GM23248 (cell line): ENCODE data around the gene EN1. TPM values are rescaled to one million over a fixed set of nuclear protein-coding genes. Genes with fewer than 3 reads are reported as not detected.
A peak's percentile ranks its signal among the peaks of the same experiment; 100 is the strongest.

Source experiments
- DNase-seq: peaks from one replicate; pipeline ENCODE4 v3.0.0-alpha.2; 2015
- H2AFZ ChIP-seq: fragments of 200-600 bp; sonication (generic); 2 replicates; pipeline ENCODE4 v1.6.1; 2016; ENCODE audit warnings: antibody characterized with exemption
- H3F3A ChIP-seq: fragments of 200-600 bp; sonication (generic); 2 replicates; pipeline ENCODE4 v1.6.1; 2016; ENCODE audit warnings: mild to moderate bottlenecking, antibody characterized with exemption, mixed run types; ENCODE audit not compliant: insufficient read depth
- H3K27ac ChIP-seq: fragments of 200-600 bp; sonication (generic); 2 replicates; pipeline ENCODE4 v1.5.1; 2016; ENCODE audit warnings: mild to moderate bottlenecking
- H3K27me3 ChIP-seq: fragments of 200-600 bp; sonication (generic); replicated peaks from 2 replicates; pipeline ENCODE4 v1.6.1; 2016; ENCODE audit warnings: mild to moderate bottlenecking; ENCODE audit not compliant: insufficient read depth
- H3K36me3 ChIP-seq: fragments of 200-600 bp; sonication (generic); 2 replicates; pipeline ENCODE4 v1.6.1; 2016; ENCODE audit warnings: low read depth, mild to moderate bottlenecking
- H3K4me1 ChIP-seq: fragments of 200-600 bp; sonication (generic); 2 replicates; pipeline ENCODE4 v1.6.1; 2016; ENCODE audit warnings: mild to moderate bottlenecking; ENCODE audit not compliant: insufficient read depth
- H3K4me2 ChIP-seq: fragments of 200-600 bp; sonication (generic); one replicate; pipeline ENCODE4 v1.6.1; 2016; ENCODE audit warnings: mild to moderate bottlenecking; ENCODE audit not compliant: unreplicated experiment
- H3K4me3 ChIP-seq: fragments of 200-600 bp; sonication (generic); 2 replicates; pipeline ENCODE4 v1.5.1; 2016; ENCODE audit warnings: mild to moderate bottlenecking
- H3K79me2 ChIP-seq: fragments of 200-600 bp; sonication (generic); 2 replicates; pipeline ENCODE4 v1.6.1; 2016; ENCODE audit warnings: mild to moderate bottlenecking; ENCODE audit not compliant: insufficient read depth
- H3K9ac ChIP-seq: fragments of 200-600 bp; sonication (generic); 2 replicates; pipeline ENCODE4 v1.6.1; 2016; ENCODE audit warnings: mild to moderate bottlenecking
- H3K9me2 ChIP-seq: fragments of 200-600 bp; sonication (generic); 2 replicates; pipeline ENCODE4 v1.6.1; 2016; ENCODE audit warnings: mixed run types, mild to moderate bottlenecking, moderate library complexity; ENCODE audit not compliant: insufficient read depth
- H3K9me3 ChIP-seq: fragments of 200-600 bp; sonication (generic); one replicate; pipeline ENCODE4 v1.6.1; 2017; ENCODE audit warnings: low read depth
- H4K20me1 ChIP-seq: fragments of 200-600 bp; sonication (generic); 2 replicates; pipeline ENCODE4 v1.6.0; 2016; ENCODE audit not compliant: insufficient read depth
- EZH2 ChIP-seq: fragments of 200-600 bp; sonication (generic); IDR thresholded peaks from 2 replicates; pipeline ENCODE4 v1.6.1; 2018; ENCODE audit warnings: antibody characterized with exemption, mild to moderate bottlenecking; ENCODE audit not compliant: insufficient read depth, poor library complexity, severe bottlenecking
- EZH2phosphoT487 ChIP-seq: fragments of 200-600 bp; sonication (generic); IDR thresholded peaks from 2 replicates; pipeline ENCODE4 v1.6.1; 2018; ENCODE audit warnings: antibody characterized with exemption, moderate library complexity, mild to moderate bottlenecking, low read depth; ENCODE audit not compliant: insufficient read depth
- WGBS, 2 experiments: methylation state at CpG; one replicate each; pipeline ENCODE4 v1.1.6; 2015 to 2017; ENCODE audit warnings: low lambda C conversion rate in 2 of 2, low coverage in 1 of 2; ENCODE audit errors: missing lambda C conversion rate in 2 of 2; 5-methylcytosine and 5-hydroxymethylcytosine counted together
- in situ Hi-C: fragments of 300-500 bp; cut with MboI; formaldehyde crosslinking; loops from 2 replicates; pipeline ENCODE4 v1.15.0; 2020
- polyA plus RNA-seq: library from polyadenylated mRNA; unstranded; fragments of >200 nt; fragmentation: Nextera tagmentation; extraction: Ambion mirVana; gene quantifications from 2 replicates; pipeline ENCODE4 v1.2.1, GENCODE V29; 2016
- total RNA-seq: library from RNA; depleted of rRNA; stranded (reverse); fragments of >200 nt; shearing (Covaris generic); gene quantifications from 2 replicates; pipeline ENCODE4 v1.2.3, GENCODE V29; 2014

EN1 gene
- total and polyA plus RNA-seq, 2 experiments from 2014 or later = 4.1 to 9.1 TPM

- peak overlapping the region; percentile 98 for H3K4me2 ChIP-seq
- DNase-seq = peak; percentile 77
- TF ChIP-seq EZH2 (no peak), EZH2phosphoT487 (no peak)
- peaks cover 12% of the 10 kb centered on the region for H3K4me1 ChIP-seq
- in situ Hi-C loops = loop anchor here (5.0 to 10.0 kb wide), 2 partner anchors 83 to 181 kb away; no protein-coding TSS in a partner anchor
- peak overlapping the region; percentile 88 for H3K27ac ChIP-seq
- H2AFZ ChIP-seq = peak overlapping the region; percentile 73
- H4K20me1 ChIP-seq = no peaks in the 10 kb centered on the region
- WGBS, 2 experiments = 2 to 3% methylated on average over 38 to 44 of the region's 47 CpGs
- H3K27me3 ChIP-seq = no peaks in the 10 kb centered on the region
- H3K79me2 ChIP-seq = peaks cover 54% of the 10 kb centered on the region
- no peaks in the 10 kb centered on the region for H3K9me2 ChIP-seq
- H3F3A ChIP-seq = peaks cover 18% of the 10 kb centered on the region
- no peaks in the 10 kb centered on the region for H3K9me3 ChIP-seq
- peak overlapping the region; percentile 86 for H3K4me3 ChIP-seq
- H3K9ac ChIP-seq = peak overlapping the region; percentile 97
- H3K36me3 ChIP-seq = peaks cover 11% of the 10 kb centered on the region; the same call in 1 of the 2 replicates
These were observed 1.7 kb downstream of the EN1 start for GRCh38 chr2:118845522-118846441.

- in situ Hi-C loops = loop anchor here (5.0 to 10.0 kb wide), 2 partner anchors 83 to 180 kb away; no protein-coding TSS in a partner anchor
These were observed 2.4 kb downstream of the EN1 start for GRCh38 chr2:118845005-118845521.

DNA sequence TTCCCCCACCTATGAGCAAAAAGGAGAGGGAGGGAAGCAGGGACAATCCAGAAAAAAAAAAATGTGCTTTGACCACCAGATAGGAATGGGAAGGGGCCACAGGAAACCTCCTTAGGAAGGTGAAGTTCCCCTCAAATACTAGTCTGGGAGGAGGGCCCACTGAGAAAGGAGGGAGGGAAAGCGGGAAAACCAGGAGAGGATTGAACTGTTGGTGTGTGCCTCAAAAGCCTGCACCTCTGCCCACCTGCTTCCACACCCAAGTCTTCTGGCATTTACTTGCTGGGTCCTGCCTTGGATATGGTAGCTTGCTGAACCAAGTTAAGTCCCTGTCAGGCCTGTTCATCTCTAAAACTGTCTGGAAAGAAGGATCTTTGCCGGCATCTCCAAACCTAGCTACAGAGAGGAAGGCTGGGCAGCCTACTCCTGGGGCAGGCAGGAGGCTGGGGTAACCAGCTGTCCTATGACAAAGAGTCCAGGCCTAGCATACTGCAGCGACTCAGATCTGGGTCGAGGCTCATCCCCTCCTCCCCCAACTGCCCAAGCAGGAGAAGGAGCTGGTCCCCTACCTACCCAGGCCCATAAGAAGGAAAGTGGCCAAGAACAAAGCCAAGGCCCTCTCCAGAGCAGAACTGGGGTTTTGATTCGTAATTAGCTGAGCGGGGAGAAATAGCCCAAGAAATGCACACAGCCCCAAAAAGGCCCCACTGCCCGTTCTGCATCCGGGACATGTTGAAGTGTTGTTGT is 3.0 kb downstream of the EN1 start:
- Histone ChIP-seq H3K4me3 (peak overlapping the region; percentile 86), H2AFZ (peak overlapping the region; percentile 73), H3K79me2 (peaks cover 68% of the 10 kb centered on the region), H3K9me3 (no peaks in the 10 kb centered on the region), H3K4me2 (peak overlapping the region; percentile 98), H3K9ac (peak overlapping the region; percentile 97), H3F3A (peaks cover 18% of the 10 kb centered on the region), H3K27ac (peak overlapping the region; percentile 88), H3K4me1 (peaks cover 12% of the 10 kb centered on the region), H3K27me3 (no peaks in the 10 kb centered on the region), H3K36me3 (peaks cover 16% of the 10 kb centered on the region; the same call in 1 of the 2 replicates), H4K20me1 (no peaks in the 10 kb centered on the region), H3K9me2 (no peaks in the 10 kb centered on the region)
- in situ Hi-C loops = loop anchor here (5.0 to 10.0 kb wide), 2 partner anchors 82 to 180 kb away; no protein-coding TSS in a partner anchor
- peak; percentile 71 for DNase-seq
- no peak for TF ChIP-seq EZH2
- 25 to 26% methylated on average over 8 of the region's 8 CpGs for WGBS, 2 experiments

More at GRCh38 chr2:118845005-118845521, 2.4 kb downstream of the EN1 start:
- H3K4me2 ChIP-seq = peak overlapping the region; percentile 98
- TF ChIP-seq EZH2 = no peak
- no peak for TF ChIP-seq EZH2phosphoT487
- H3F3A ChIP-seq = peaks cover 18% of the 10 kb centered on the region
- peaks cover 62% of the 10 kb centered on the region for H3K79me2 ChIP-seq
- H3K9me2 ChIP-seq = no peaks in the 10 kb centered on the region
- DNase-seq = peak; percentile 76
- H3K4me3 ChIP-seq = peak overlapping the region; percentile 86
- H3K4me1 ChIP-seq = peaks cover 12% of the 10 kb centered on the region
- peaks cover 12% of the 10 kb centered on the region; the same call in 1 of the 2 replicates for H3K36me3 ChIP-seq
- no peaks in the 10 kb centered on the region for H4K20me1 ChIP-seq
- H3K9ac ChIP-seq = peak overlapping the region; percentile 97
- H3K9me3 ChIP-seq = no peaks in the 10 kb centered on the region
- H3K27me3 ChIP-seq = no peaks in the 10 kb centered on the region
- H3K27ac ChIP-seq = peak overlapping the region; percentile 88
- 1 to 3% methylated on average over 40 to 41 of the region's 43 CpGs for WGBS, 2 experiments
- peak overlapping the region; percentile 73 for H2AFZ ChIP-seq
